ENCODE measurements around the gene PNPLA4. TPM values are rescaled to one million over a fixed set of nuclear protein-coding genes. Genes with fewer than 3 reads are reported as not detected.

Gene PNPLA4
- total and polyA plus RNA-seq, 2 donors (not counting 3 experiments of a cell fraction or from before 2014, with no cell fraction given) = 8.8 to 13.1 TPM

- intact Hi-C loops (cut with micrococcal nuclease) (no loop called here), dilution Hi-C loops (cut with MboI; ENCODE audit: extremely low pct_ligation_motif_present, low sequenced_read_pairs) (no loop called here)
- Histone ChIP-seq H3K4me3 (replicated peaks in 1 of 3; ENCODE audit: insufficient read depth in 1 of 3, low read depth in 1 of 3, low read length in 3 of 3) (no peak overlapping the region), H3K9ac (replicated peaks; ENCODE audit: extremely low read depth, insufficient read depth, low read length) (no peak overlapping the region), H3K9me1 (replicated peaks; ENCODE audit: control insufficient read depth, extremely low read depth, insufficient read depth, low read length) (no peaks in the 10 kb centered on the region), H3K27me3 (ENCODE audit: control insufficient read depth in 2 of 2, insufficient read depth in 2 of 2, low read length in 2 of 2) (no peaks in the 10 kb centered on the region), H4K20me1 (replicated peaks; ENCODE audit: control insufficient read depth, extremely low read depth, insufficient read depth, low read length) (no peaks in the 10 kb centered on the region), H3K4me2 (ENCODE audit: insufficient read depth, low read length) (no peak overlapping the region), H3K79me2 (ENCODE audit: control insufficient read depth, insufficient read depth, low read length) (no peaks in the 10 kb centered on the region), H3K9me3 (replicated peaks; ENCODE audit: control insufficient read depth, insufficient read depth, low read length) (no peaks in the 10 kb centered on the region), H3K27ac (ENCODE audit: insufficient read depth, low read depth, low read length) (no peak overlapping the region), H3K4me1 (ENCODE audit: control insufficient read depth, extremely low read depth, insufficient read depth, low read length) (no peaks in the 10 kb centered on the region), H2AFZ (ENCODE audit: low read depth, low read length) (no peak overlapping the region), H3K36me3 (ENCODE audit: control insufficient read depth in 2 of 2, extremely low read depth in 1 of 2, insufficient read depth in 2 of 2, low read length in 2 of 2) (no peaks in the 10 kb centered on the region)
- BruUV-seq (replicated peaks) = no TSS peak
- DNase-seq (ENCODE audit: low read depth, low spot score) (no peak), FAIRE-seq (peak; percentile 37)
- ChIA-PET POLR2A (no interaction called here), CTCF (no interaction called here)
- TF ChIP-seq MYC (IDR thresholded peaks at IDR 0.05; ENCODE audit: low read depth, low read length) = no peak
- no peak for TF ChIP-seq JUN (IDR thresholded peaks at IDR 0.05; ENCODE audit: borderline replicate concordance, insufficient read depth, insufficient read length, low read depth)
- no peak for TF ChIP-seq EZH2 (IDR thresholded peaks at IDR 0.05; ENCODE audit: borderline replicate concordance, low read depth, low read length, severe bottlenecking)
- no peak for TF ChIP-seq CTCF (IDR thresholded peaks at IDR 0.05; ENCODE audit: extremely low read depth in 1 of 2, insufficient read depth in 1 of 2, low read depth in 1 of 2, low read length in 2 of 2)
- TF ChIP-seq GATA2 (IDR thresholded peaks at IDR 0.05; ENCODE audit: insufficient read depth, insufficient read length, low read depth, low read length) = no peak
- TF ChIP-seq MAX (IDR thresholded peaks at IDR 0.05; ENCODE audit: insufficient read depth, insufficient read length) = no peak
- TF ChIP-seq POLR2A (IDR thresholded peaks at IDR 0.05; ENCODE audit: low read depth, low read length) = no peak
- no peak for TF ChIP-seq FOS (IDR thresholded peaks at IDR 0.05; ENCODE audit: borderline replicate concordance, insufficient read depth, low read length)
- TF ChIP-seq POLR2AphosphoS5 (IDR thresholded peaks at IDR 0.05; ENCODE audit: insufficient read depth, low read depth, low read length) = no peak
These were observed 45.4 kb upstream of the PNPLA4 start for GRCh38 chrX:7972586-7972985.

All from endothelial cell of umbilical vein (primary cell).